GM18520 (cell line): Measurements from ENCODE around the gene DDX25.

Experiments used
- ATAC-seq: cut with Tn5 transposase; IDR thresholded peaks from one replicate; pipeline ENCODE4 v1.9.1; 2021; ENCODE audit not compliant: unreplicated experiment

The DDX25 gene

GRCh38 chr11:125968354-125968753 lies 64.0 kb downstream of the DDX25 start:
- no peak for ATAC-seq

- ATAC-seq: no peak
Measured at GRCh38 chr11:125971618-125972017, 67.3 kb downstream of the DDX25 start.

GRCh38 chr11:125974284-125974683 lies 70.0 kb downstream of the DDX25 start:
- ATAC-seq: no peak

- no peak for ATAC-seq
Measured at GRCh38 chr11:125975634-125976033, 71.3 kb downstream of the DDX25 start.

GRCh38 chr11:125976156-125976555 lies 71.8 kb downstream of the DDX25 start:
- ATAC-seq: no peak

GRCh38 chr11:125977333-125977732 lies 73.0 kb downstream of the DDX25 start:
- no peak for ATAC-seq

GRCh38 chr11:125978181-125978716 lies 73.9 kb downstream of the DDX25 start:
- ATAC-seq: no peak
